IMR-90 (cell line): ENCODE data around the gene SDCCAG8. TPM values are rescaled to one million over a fixed set of nuclear protein-coding genes. Genes with fewer than 3 reads are reported as not detected.

Source experiments
- ATAC-seq: fragments of 200-7000 bp; cut with Tn5 transposase; 2 replicates; pipeline ENCODE4 v1.9.1; 2020; ENCODE audit warnings: low read depth, mild to moderate bottlenecking, moderate library complexity
- BruUV-seq: library from RNA; stranded (reverse); fragments of 400-500 nt; replicated peaks from 2 replicates; lab custom pipeline; 2021; lab: Mats Ljungman, UMichigan
- CTCF ChIA-PET: fragments of 300-600 bp; formaldehyde crosslinking; extraction: SDS; loops from one replicate; lab custom pipeline; 2021; ENCODE audit warnings: antibody characterized with exemption; lab: Yijun Ruan, JAX
- POLR2A ChIA-PET: fragments of 300-600 bp; sonication (Branson Sonifier 250); formaldehyde crosslinking; loops from one replicate; lab custom pipeline; 2022; ENCODE audit warnings: antibody characterized with exemption; ENCODE audit not compliant: unreplicated experiment; lab: Charles Lee
- DNase-seq: peaks from one replicate; pipeline ENCODE4 v3.0.0; 2013
- H2AFZ ChIP-seq: replicated peaks from 2 replicates; pipeline ENCODE3; 2013; ENCODE audit warnings: low read length, mild to moderate bottlenecking; ENCODE audit not compliant: poor library complexity
- H2AK5ac ChIP-seq: 2 replicates; pipeline ENCODE4 v1.6.1; 2013; ENCODE audit warnings: low read depth, low read length, inconsistent platforms
- H2AK9ac ChIP-seq: replicated peaks from 2 replicates; pipeline ENCODE3; 2013; ENCODE audit warnings: mild to moderate bottlenecking, low read depth, low read length, moderate library complexity; ENCODE audit not compliant: poor library complexity
- H2BK120ac ChIP-seq: 2 replicates; pipeline ENCODE4 v1.6.1; 2013; ENCODE audit warnings: low read depth, low read length, inconsistent platforms
- H2BK15ac ChIP-seq: 3 replicates; pipeline ENCODE4 v1.6.1; 2013; ENCODE audit warnings: low read depth, low read length, inconsistent platforms
- H2BK20ac ChIP-seq: 2 replicates; pipeline ENCODE4 v1.6.1; 2013; ENCODE audit warnings: low read depth, mild to moderate bottlenecking, inconsistent platforms, low read length, moderate library complexity
- H2BK5ac ChIP-seq: 2 replicates; pipeline ENCODE4 v1.6.1; 2013; ENCODE audit warnings: mild to moderate bottlenecking, low read depth, low read length, inconsistent platforms; ENCODE audit not compliant: poor library complexity, severe bottlenecking
- H3K14ac ChIP-seq: replicated peaks from 2 replicates; pipeline ENCODE4 v1.6.1; 2013; ENCODE audit warnings: low read depth, low read length, inconsistent platforms
- H3K18ac ChIP-seq: 2 replicates; pipeline ENCODE4 v1.6.1; 2013; ENCODE audit warnings: low read depth, low read length, control low read depth
- H3K23ac ChIP-seq: 2 replicates; pipeline ENCODE4 v1.6.1; 2013; ENCODE audit warnings: low read depth, low read length, inconsistent platforms
- H3K27ac ChIP-seq: 2 replicates; pipeline ENCODE4 v1.5.1; 2013; ENCODE audit warnings: mild to moderate bottlenecking, control low read depth, low read length; ENCODE audit not compliant: insufficient read depth
- H3K27me3 ChIP-seq: 2 replicates; pipeline ENCODE4 v1.6.1; 2013; ENCODE audit warnings: low read length; ENCODE audit not compliant: control insufficient read depth, insufficient read depth
- H3K36me3 ChIP-seq: 2 replicates; pipeline ENCODE4 v1.6.1; 2013; ENCODE audit warnings: low read length, mixed read lengths; ENCODE audit not compliant: control insufficient read depth, insufficient read depth
- H3K4ac ChIP-seq: 2 replicates; pipeline ENCODE4 v1.6.1; 2013; ENCODE audit warnings: low read depth, low read length, inconsistent platforms
- H3K4me1 ChIP-seq: 2 replicates; pipeline ENCODE4 v1.6.1; 2013; ENCODE audit warnings: low read length, mixed read lengths; ENCODE audit not compliant: control insufficient read depth, insufficient read depth
- H3K4me2 ChIP-seq: 2 replicates; pipeline ENCODE4 v1.6.1; 2013; ENCODE audit warnings: low read depth, mild to moderate bottlenecking, control low read depth, low read length, moderate library complexity
- H3K4me3 ChIP-seq: 2 replicates; pipeline ENCODE4 v1.5.1; 2013; ENCODE audit warnings: low read depth, mild to moderate bottlenecking, control low read depth, low read length, moderate library complexity; ENCODE audit not compliant: insufficient read depth
- H3K56ac ChIP-seq: 2 replicates; pipeline ENCODE4 v1.6.1; 2013; ENCODE audit warnings: low read length, inconsistent platforms; ENCODE audit not compliant: insufficient read depth; ENCODE audit errors: extremely low read depth
- H3K79me1 ChIP-seq, 2 experiments: 2 replicates each; pipeline ENCODE4 v1.6.1; 2013; ENCODE audit warnings: low read length in 2 of 2, inconsistent platforms in 1 of 2, low read depth in 1 of 2
- H3K9ac ChIP-seq: 2 replicates; pipeline ENCODE4 v1.6.1; 2013; ENCODE audit warnings: low read depth, low read length, control low read depth
- H3K9me1 ChIP-seq: 2 replicates; pipeline ENCODE4 v1.6.1; 2013; ENCODE audit warnings: low read length, inconsistent platforms; ENCODE audit not compliant: insufficient read depth
- H3K9me3 ChIP-seq: 2 replicates; pipeline ENCODE4 v1.6.1; 2013; ENCODE audit warnings: low read length; ENCODE audit not compliant: control insufficient read depth, insufficient read depth
- H4K20me1 ChIP-seq: 2 replicates; pipeline ENCODE4 v1.6.1; 2013; ENCODE audit warnings: low read length, inconsistent platforms; ENCODE audit not compliant: insufficient read depth
- H4K5ac ChIP-seq: 2 replicates; pipeline ENCODE4 v1.6.1; 2013; ENCODE audit warnings: mild to moderate bottlenecking, low read depth, low read length, control low read depth
- H4K8ac ChIP-seq, 2 experiments: 2 replicates each; pipeline ENCODE4 v1.6.1; 2013; ENCODE audit warnings: low read depth in 2 of 2, low read length in 2 of 2, control low read depth in 1 of 2, inconsistent platforms in 1 of 2
- H4K91ac ChIP-seq: 2 replicates; pipeline ENCODE4 v1.6.1; 2013; ENCODE audit warnings: low read depth, low read length, inconsistent platforms; ENCODE audit not compliant: insufficient read depth
- BHLHE40 ChIP-seq: fragments of 150-350 bp; IDR thresholded peaks from 2 replicates; pipeline ENCODE4 v1.6.1; 2016; ENCODE audit warnings: mild to moderate bottlenecking, low read depth, low read length
- CHD1 ChIP-seq: IDR thresholded peaks from 2 replicates; pipeline ENCODE4 v1.6.1; 2012; ENCODE audit warnings: low read depth, low read length, improper control_type of control experiment
- CTCF ChIP-seq: conservative IDR thresholded peaks from 2 replicates; pipeline ENCODE4 v1.5.1; 2012; ENCODE audit warnings: mild to moderate bottlenecking, low read depth, low read length, improper control_type of control experiment
- FOS ChIP-seq: fragments of 150-350 bp; IDR thresholded peaks from 2 replicates; pipeline ENCODE4 v1.6.1; 2016; ENCODE audit warnings: low read depth, low read length
- MAFK ChIP-seq: IDR thresholded peaks from 2 replicates; pipeline ENCODE4 v1.6.1; 2012; ENCODE audit warnings: low read depth, low read length, improper control_type of control experiment
- MAZ ChIP-seq: IDR thresholded peaks from 2 replicates; pipeline ENCODE4 v1.6.1; 2012; ENCODE audit warnings: low read depth, mild to moderate bottlenecking, low read length, improper control_type of control experiment, moderate library complexity, borderline replicate concordance
- MXI1 ChIP-seq: IDR thresholded peaks from 2 replicates; pipeline ENCODE4 v1.6.1; 2012; ENCODE audit warnings: low read depth, mild to moderate bottlenecking, low read length, moderate library complexity, borderline replicate concordance
- NFE2L2 ChIP-seq: fragments of 150-350 bp; IDR thresholded peaks from 2 replicates; pipeline ENCODE4 v1.6.1; 2016; ENCODE audit warnings: low read depth, mild to moderate bottlenecking, low read length
- POLR2A ChIP-seq: IDR thresholded peaks from 2 replicates; pipeline ENCODE4 v1.6.1; 2012; ENCODE audit warnings: mild to moderate bottlenecking, low read depth, low read length
- RAD21 ChIP-seq: IDR thresholded peaks from 2 replicates; pipeline ENCODE4 v1.6.1; 2012; ENCODE audit warnings: low read length, improper control_type of control experiment
- RCOR1 ChIP-seq: IDR thresholded peaks from 2 replicates; pipeline ENCODE4 v1.6.1; 2012; ENCODE audit warnings: mild to moderate bottlenecking, low read length, improper control_type of control experiment; ENCODE audit not compliant: insufficient replicate concordance
- RFX5 ChIP-seq: IDR thresholded peaks from 2 replicates; pipeline ENCODE4 v1.8.0; 2012; ENCODE audit warnings: low read depth, mild to moderate bottlenecking, low read length, moderate library complexity
- SMC3 ChIP-seq: fragments of 150-350 bp; IDR thresholded peaks from 2 replicates; pipeline ENCODE4 v1.6.1; 2016; ENCODE audit warnings: low read depth, mild to moderate bottlenecking, antibody characterized with exemption, low read length, moderate library complexity
- WGBS, 2 experiments: methylation state at CpG; one replicate each; pipeline versions ENCODE4 v1.1.5 to v1.1.7; 2013; ENCODE audit warnings: missing lambda C conversion rate in 2 of 2; ENCODE audit not compliant: insufficient read length in 1 of 2; ENCODE audit errors: extremely low coverage in 2 of 2; 5-methylcytosine and 5-hydroxymethylcytosine counted together
- dilution Hi-C: fragments of 300-500 bp; cut with HindIII; formaldehyde crosslinking; loops from one replicate; pipeline ENCODE4 v1.14.3; 2018; ENCODE audit warnings: low sequenced_read_pairs; ENCODE audit not compliant: unreplicated experiment
- in situ Hi-C: fragments of 300-500 bp; cut with MboI; formaldehyde crosslinking; loops from 3 replicates; pipeline ENCODE4 v1.14.3; 2019; ENCODE audit warnings: low sequenced_read_pairs, inconsistent platforms, mixed read lengths
- intact Hi-C: fragments of 100-400 bp; cut with micrococcal nuclease; formaldehyde crosslinking; loops from 2 replicates; pipeline ENCODE4 v1.10.0; 2022
- polyA plus RNA-seq, 3 experiments: library from polyadenylated mRNA; depleted of rRNA; stranded (reverse); fragments of >200 nt; gene quantifications; 2 replicates each; pipeline ENCODE4 v1.2.3, GENCODE V29; 2012; ENCODE audit warnings: low replicate concordance in 1 of 3
- total RNA-seq: library from RNA; depleted of rRNA; stranded (reverse); fragments of >200 nt; gene quantifications from 2 replicates; pipeline ENCODE4 v1.2.3, GENCODE V29; 2012
- TF ChIP-seq, protein P1 (sequence below): fragments of 150-350 bp; IDR thresholded peaks from 2 replicates; pipeline ENCODE4 v1.6.1; 2016; ENCODE audit warnings: low read depth, mild to moderate bottlenecking, low read length, moderate library complexity, borderline replicate concordance
- TF ChIP-seq, protein P2 (sequence below): fragments of 150-350 bp; IDR thresholded peaks from 2 replicates; pipeline ENCODE4 v1.6.1; 2017; ENCODE audit warnings: mild to moderate bottlenecking, antibody characterized with exemption, low read length, low read depth

SDCCAG8 gene
- total and polyA plus RNA-seq, 2 of the 4 experiments (the other 2 are of a cell fraction): 25.2 to 46.8 TPM

DNA sequence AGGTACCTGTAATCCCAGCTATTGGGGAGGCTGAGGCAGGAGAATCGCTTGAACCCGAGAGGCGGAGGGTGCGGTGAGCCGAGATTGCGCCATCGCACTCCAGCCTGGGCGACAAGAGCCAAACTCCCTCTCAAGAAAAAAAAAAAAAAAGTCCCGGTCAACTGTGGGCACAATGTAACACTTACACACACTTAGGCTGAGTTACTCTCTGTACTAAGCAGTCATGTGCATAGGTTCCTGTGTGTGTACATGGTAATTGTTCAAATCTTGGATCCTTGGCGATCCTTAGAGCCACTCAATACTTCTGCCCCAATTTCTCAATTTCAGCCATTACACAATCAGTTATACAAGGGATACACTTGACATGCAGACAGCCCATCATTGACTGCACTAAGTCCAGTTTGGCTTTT is 11.6 kb downstream of the SDCCAG8 start:
- H3K4ac ChIP-seq: peak overlapping the region; percentile 84; the same call in 1 of the 2 replicates
- no peaks in the 10 kb centered on the region for H3K27me3 ChIP-seq
- H3K18ac ChIP-seq: peak overlapping the region; percentile 92; the same call in 1 of the 2 replicates
- H3K9ac ChIP-seq: no peak overlapping the region; the same call in 1 of the 2 replicates
- H3K9me3 ChIP-seq: no peaks in the 10 kb centered on the region
- peak overlapping the region; percentile 67; the same call in 2 of the 3 replicates for H2BK15ac ChIP-seq
- peaks cover 22% of the 10 kb centered on the region for H3K4me1 ChIP-seq
- H3K36me3 ChIP-seq: peaks cover 2% of the 10 kb centered on the region; the same call in 1 of the 2 replicates
- no TSS peak for BruUV-seq
- peak overlapping the region; percentile 78 for H4K91ac ChIP-seq
- in situ Hi-C loops: no loop called here
- peak overlapping the region; percentile 98 for H2BK120ac ChIP-seq
- ChIA-PET CTCF (no interaction called here), POLR2A (no interaction called here)
- H3K4me3 ChIP-seq: no peak overlapping the region
- H2BK20ac ChIP-seq: peak overlapping the region; percentile 96
- DNase-seq: no peak
- peak overlapping the region; percentile 56 for H3K27ac ChIP-seq
- no peak for ATAC-seq
- TF ChIP-seq MAFK (no peak), MXI1 (no peak), BHLHE40 (no peak), NFE2L2 (no peak), FOS (no peak), RAD21 (no peak), CTCF (no peak), MAZ (no peak), CHD1 (no peak), SMC3 (no peak), POLR2A (no peak), RFX5 (no peak), RCOR1 (no peak)
- TF ChIP-seq, protein P1, sequence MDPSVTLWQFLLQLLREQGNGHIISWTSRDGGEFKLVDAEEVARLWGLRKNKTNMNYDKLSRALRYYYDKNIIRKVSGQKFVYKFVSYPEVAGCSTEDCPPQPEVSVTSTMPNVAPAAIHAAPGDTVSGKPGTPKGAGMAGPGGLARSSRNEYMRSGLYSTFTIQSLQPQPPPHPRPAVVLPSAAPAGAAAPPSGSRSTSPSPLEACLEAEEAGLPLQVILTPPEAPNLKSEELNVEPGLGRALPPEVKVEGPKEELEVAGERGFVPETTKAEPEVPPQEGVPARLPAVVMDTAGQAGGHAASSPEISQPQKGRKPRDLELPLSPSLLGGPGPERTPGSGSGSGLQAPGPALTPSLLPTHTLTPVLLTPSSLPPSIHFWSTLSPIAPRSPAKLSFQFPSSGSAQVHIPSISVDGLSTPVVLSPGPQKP: no peak
- TF ChIP-seq, protein P2, sequence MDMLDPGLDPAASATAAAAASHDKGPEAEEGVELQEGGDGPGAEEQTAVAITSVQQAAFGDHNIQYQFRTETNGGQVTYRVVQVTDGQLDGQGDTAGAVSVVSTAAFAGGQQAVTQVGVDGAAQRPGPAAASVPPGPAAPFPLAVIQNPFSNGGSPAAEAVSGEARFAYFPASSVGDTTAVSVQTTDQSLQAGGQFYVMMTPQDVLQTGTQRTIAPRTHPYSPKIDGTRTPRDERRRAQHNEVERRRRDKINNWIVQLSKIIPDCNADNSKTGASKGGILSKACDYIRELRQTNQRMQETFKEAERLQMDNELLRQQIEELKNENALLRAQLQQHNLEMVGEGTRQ: no peak
- peak overlapping the region; percentile 54 for H3K56ac ChIP-seq
- dilution Hi-C loops: no loop called here
- WGBS, 2 experiments: no CpG with 5 or more reads among the region's 10 CpGs
- H3K9me1 ChIP-seq: peaks cover 8% of the 10 kb centered on the region
- H2BK5ac ChIP-seq: peak overlapping the region; percentile 90
- H3K79me1 ChIP-seq: peaks cover 40 to 47% of the 10 kb centered on the region in 2 experiments
- peak overlapping the region; percentile 74; the same call in 1 of the 2 replicates for H3K23ac ChIP-seq
- no peaks in the 10 kb centered on the region for H4K20me1 ChIP-seq
- H4K5ac ChIP-seq: peak overlapping the region; percentile 43; the same call in 1 of the 2 replicates
- peak overlapping the region; percentile 87 for H3K14ac ChIP-seq
- no peak overlapping the region for H2AFZ ChIP-seq
- H2AK9ac ChIP-seq: no peak overlapping the region
- no peak overlapping the region for H3K4me2 ChIP-seq
- intact Hi-C loops: no loop called here
- H2AK5ac ChIP-seq: peak overlapping the region; percentile 91
- H4K8ac ChIP-seq: peak overlapping the region; percentile 82 to 94
